ENCODE measurements around the gene ARL4D.

The ARL4D gene

GRCh38 chr17:43381621-43382020 is 17.2 kb upstream of the ARL4D start:
- Histone ChIP-seq H3K27me3 (ENCODE audit: control insufficient read depth, insufficient read depth, low read length) (no peaks in the 10 kb centered on the region; the same call in 1 of the 2 replicates), H3K27ac (ENCODE audit: low read length) (no peak overlapping the region), H3K36me3 (ENCODE audit: control insufficient read depth, insufficient read depth, low read length) (no peaks in the 10 kb centered on the region), H3K4me1 (ENCODE audit: control insufficient read depth, insufficient read depth, low read length) (0 out of 2 replicates have a peak, but pooled peaks cover 1% of the 10 kb centered on the region), H3K4me3 (ENCODE audit: low read length) (no peak overlapping the region), H3K9me3 (ENCODE audit: control insufficient read depth, insufficient read depth, low read length) (peaks cover 3% of the 10 kb centered on the region)
- no peak for DNase-seq (ENCODE audit: low read depth, low spot score)
- no CpG with 5 or more reads among the region's 5 CpGs for WGBS (ENCODE audit: insufficient coverage, insufficient read length)

DNA sequence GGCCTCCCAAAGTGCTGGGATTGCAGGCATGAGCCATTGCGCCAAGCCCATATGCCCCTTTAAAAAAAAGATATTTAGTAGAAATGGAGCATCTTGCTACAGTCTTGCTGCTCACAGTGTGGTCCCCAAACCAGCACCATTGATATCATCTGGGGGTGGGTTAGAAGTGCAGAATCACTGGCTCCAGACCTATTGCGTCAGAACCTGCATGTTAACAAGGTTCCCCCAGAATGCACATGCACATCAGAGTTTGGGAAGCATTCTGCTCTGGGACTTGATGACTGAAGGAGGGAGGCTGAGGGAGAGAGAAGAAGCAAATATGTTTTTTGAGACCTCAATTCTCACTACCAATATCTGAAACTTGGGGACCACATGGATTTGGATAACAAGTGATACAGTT is 16.0 kb upstream of the ARL4D start:
- no peaks in the 10 kb centered on the region; the same call in 1 of the 2 replicates for H3K27me3 ChIP-seq (ENCODE audit: control insufficient read depth, insufficient read depth, low read length)
- no CpG with 5 or more reads among the region's 2 CpGs for WGBS (ENCODE audit: insufficient coverage, insufficient read length)
- no peaks in the 10 kb centered on the region for H3K36me3 ChIP-seq (ENCODE audit: control insufficient read depth, insufficient read depth, low read length)
- H3K4me3 ChIP-seq (ENCODE audit: low read length): no peak overlapping the region
- peaks cover 3% of the 10 kb centered on the region for H3K9me3 ChIP-seq (ENCODE audit: control insufficient read depth, insufficient read depth, low read length)
- DNase-seq (ENCODE audit: low read depth, low spot score): no peak
- no peak overlapping the region for H3K27ac ChIP-seq (ENCODE audit: low read length)
- H3K4me1 ChIP-seq (ENCODE audit: control insufficient read depth, insufficient read depth, low read length): no peaks in the 10 kb centered on the region

GRCh38 chr17:43383372-43383771 is 15.4 kb upstream of the ARL4D start:
- no CpG with 5 or more reads among the region's 3 CpGs for whole genome bisulfite sequencing (ENCODE audit: insufficient coverage, insufficient read length)

GRCh38 chr17:43383826-43384475 is 14.8 kb upstream of the ARL4D start:
- Histone ChIP-seq H3K4me1 (ENCODE audit: control insufficient read depth, insufficient read depth, low read length) (no peaks in the 10 kb centered on the region), H3K9me3 (ENCODE audit: control insufficient read depth, insufficient read depth, low read length) (peaks cover 3% of the 10 kb centered on the region), H3K27me3 (ENCODE audit: control insufficient read depth, insufficient read depth, low read length) (no peaks in the 10 kb centered on the region), H3K27ac (ENCODE audit: low read length) (no peak overlapping the region), H3K4me3 (ENCODE audit: low read length) (no peak overlapping the region), H3K36me3 (ENCODE audit: control insufficient read depth, insufficient read depth, low read length) (no peaks in the 10 kb centered on the region)
- no CpG with 5 or more reads among the region's 9 CpGs for WGBS (ENCODE audit: insufficient coverage, insufficient read length)
- no peak for DNase-seq (ENCODE audit: low read depth, low spot score)

More at GRCh38 chr17:43383372-43383771, 15.4 kb upstream of the ARL4D start:
- Histone ChIP-seq H3K27ac (ENCODE audit: low read length) (no peak overlapping the region), H3K9me3 (ENCODE audit: control insufficient read depth, insufficient read depth, low read length) (peaks cover 3% of the 10 kb centered on the region), H3K4me3 (ENCODE audit: low read length) (no peak overlapping the region), H3K4me1 (ENCODE audit: control insufficient read depth, insufficient read depth, low read length) (no peaks in the 10 kb centered on the region), H3K36me3 (ENCODE audit: control insufficient read depth, insufficient read depth, low read length) (no peaks in the 10 kb centered on the region), H3K27me3 (ENCODE audit: control insufficient read depth, insufficient read depth, low read length) (no peaks in the 10 kb centered on the region)
- no peak for DNase-seq (ENCODE audit: low read depth, low spot score)

- H3K9me3 ChIP-seq (ENCODE audit: control insufficient read depth, insufficient read depth, low read length): peaks cover 3% of the 10 kb centered on the region
- no peaks in the 10 kb centered on the region for H3K4me1 ChIP-seq (ENCODE audit: control insufficient read depth, insufficient read depth, low read length)
- H3K4me3 ChIP-seq (ENCODE audit: low read length): no peak overlapping the region
- WGBS (ENCODE audit: insufficient coverage, insufficient read length): no CpG with 5 or more reads among the region's 2 CpGs
- H3K36me3 ChIP-seq (ENCODE audit: control insufficient read depth, insufficient read depth, low read length): no peaks in the 10 kb centered on the region
- no peak for DNase-seq (ENCODE audit: low read depth, low spot score)
- no peaks in the 10 kb centered on the region for H3K27me3 ChIP-seq (ENCODE audit: control insufficient read depth, insufficient read depth, low read length)
- no peak overlapping the region for H3K27ac ChIP-seq (ENCODE audit: low read length)
Observed at GRCh38 chr17:43384476-43384862, 14.3 kb upstream of the ARL4D start.

DNA sequence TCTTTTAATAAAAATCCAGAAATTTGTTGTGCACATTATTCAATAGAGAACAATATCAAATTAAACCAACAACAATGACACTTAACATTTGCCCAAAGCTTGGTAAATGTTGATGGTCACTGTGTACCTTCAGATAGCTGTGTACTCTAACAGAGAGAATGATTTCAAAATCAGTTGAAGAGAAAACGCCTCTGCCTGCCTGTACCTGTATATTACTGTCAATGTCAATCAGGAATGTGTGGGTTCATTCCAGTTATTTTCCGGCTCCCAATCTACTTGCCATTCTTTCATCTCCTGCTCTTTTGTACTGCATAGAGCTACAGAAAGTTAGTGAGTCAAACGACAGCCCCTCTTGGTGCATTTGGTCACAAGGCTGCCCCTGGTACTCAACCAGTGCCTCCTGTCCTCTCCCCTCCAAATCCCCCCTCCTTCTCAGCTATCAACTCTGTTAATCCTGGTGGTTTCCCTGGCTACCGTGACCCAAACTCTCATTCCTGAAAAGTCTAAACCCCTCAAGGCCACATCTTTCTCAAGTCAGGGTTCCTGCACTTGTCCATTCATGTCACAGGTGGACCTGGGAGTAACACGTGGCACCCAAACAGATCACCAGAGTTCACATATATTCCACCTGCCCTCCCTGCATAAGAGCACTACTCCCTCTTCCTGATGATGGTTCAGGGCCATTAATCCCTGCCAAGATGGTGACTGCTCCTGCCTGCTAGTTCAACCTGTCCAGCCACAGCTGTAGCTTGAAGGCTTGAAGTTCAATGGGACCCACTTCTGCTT is 13.6 kb upstream of the ARL4D start:
- no peak overlapping the region for H3K4me3 ChIP-seq (ENCODE audit: low read length)
- no peaks in the 10 kb centered on the region for H3K36me3 ChIP-seq (ENCODE audit: control insufficient read depth, insufficient read depth, low read length)
- WGBS (ENCODE audit: insufficient coverage, insufficient read length): no CpG with 5 or more reads among the region's 5 CpGs
- H3K9me3 ChIP-seq (ENCODE audit: control insufficient read depth, insufficient read depth, low read length): peaks cover 3% of the 10 kb centered on the region; the same call in 1 of the 2 replicates
- H3K27me3 ChIP-seq (ENCODE audit: control insufficient read depth, insufficient read depth, low read length): no peaks in the 10 kb centered on the region
- DNase-seq (ENCODE audit: low read depth, low spot score): no peak
- no peaks in the 10 kb centered on the region for H3K4me1 ChIP-seq (ENCODE audit: control insufficient read depth, insufficient read depth, low read length)
- no peak overlapping the region for H3K27ac ChIP-seq (ENCODE audit: low read length)

GRCh38 chr17:43388359-43389045 is 10.3 kb upstream of the ARL4D start:
- Histone ChIP-seq H3K36me3 (ENCODE audit: control insufficient read depth, insufficient read depth, low read length) (no peaks in the 10 kb centered on the region), H3K27me3 (ENCODE audit: control insufficient read depth, insufficient read depth, low read length) (no peaks in the 10 kb centered on the region), H3K4me3 (ENCODE audit: low read length) (peak overlapping the region; percentile 65; the same call in 1 of the 2 replicates), H3K9me3 (ENCODE audit: control insufficient read depth, insufficient read depth, low read length) (no peaks in the 10 kb centered on the region), H3K27ac (ENCODE audit: low read length) (no peak overlapping the region), H3K4me1 (ENCODE audit: control insufficient read depth, insufficient read depth, low read length) (no peaks in the 10 kb centered on the region)
- peak; percentile 55 for DNase-seq (ENCODE audit: low read depth, low spot score)
- WGBS (ENCODE audit: insufficient coverage, insufficient read length): no CpG with 5 or more reads among the region's 38 CpGs

GRCh38 chr17:43389046-43389947 is 9.5 kb upstream of the ARL4D start:
- Histone ChIP-seq H3K36me3 (ENCODE audit: control insufficient read depth, insufficient read depth, low read length) (no peaks in the 10 kb centered on the region), H3K4me3 (ENCODE audit: low read length) (peak overlapping the region; percentile 65; the same call in 1 of the 2 replicates), H3K9me3 (ENCODE audit: control insufficient read depth, insufficient read depth, low read length) (no peaks in the 10 kb centered on the region), H3K4me1 (ENCODE audit: control insufficient read depth, insufficient read depth, low read length) (no peaks in the 10 kb centered on the region), H3K27ac (ENCODE audit: low read length) (no peak overlapping the region), H3K27me3 (ENCODE audit: control insufficient read depth, insufficient read depth, low read length) (no peaks in the 10 kb centered on the region)
- no peak for DNase-seq (ENCODE audit: low read depth, low spot score)
- no CpG with 5 or more reads among the region's 33 CpGs for WGBS (ENCODE audit: insufficient coverage, insufficient read length)

DNA sequence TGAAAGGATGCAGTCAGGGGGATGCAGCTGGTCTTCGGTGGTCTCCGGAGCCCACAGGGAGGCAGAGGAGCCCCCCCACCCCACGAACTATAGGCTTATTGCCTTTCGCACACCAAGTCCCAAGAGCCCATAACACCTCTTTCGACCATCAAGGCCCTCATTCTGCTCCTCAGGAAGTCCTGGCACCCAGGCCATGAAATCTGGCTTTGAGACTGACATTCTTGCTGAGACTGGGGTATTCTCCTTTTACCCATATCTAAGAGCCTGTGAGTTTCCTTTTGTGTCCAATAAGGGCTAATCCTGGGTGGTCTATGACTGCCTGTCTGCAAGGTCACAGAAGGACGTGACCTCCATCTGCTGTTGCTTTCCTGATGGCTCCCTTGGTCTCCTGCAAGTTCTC is 6.4 kb upstream of the ARL4D start:
- no peaks in the 10 kb centered on the region for H3K27me3 ChIP-seq (ENCODE audit: control insufficient read depth, insufficient read depth, low read length)
- no peak overlapping the region for H3K4me3 ChIP-seq (ENCODE audit: low read length)
- no peak overlapping the region for H3K27ac ChIP-seq (ENCODE audit: low read length)
- WGBS (ENCODE audit: insufficient coverage, insufficient read length): no CpG with 5 or more reads among the region's 6 CpGs
- H3K4me1 ChIP-seq (ENCODE audit: control insufficient read depth, insufficient read depth, low read length): no peaks in the 10 kb centered on the region
- DNase-seq (ENCODE audit: low read depth, low spot score): no peak
- no peaks in the 10 kb centered on the region for H3K9me3 ChIP-seq (ENCODE audit: control insufficient read depth, insufficient read depth, low read length)
- no peaks in the 10 kb centered on the region for H3K36me3 ChIP-seq (ENCODE audit: control insufficient read depth, insufficient read depth, low read length)

Measured in iPS DF 6.9 (cell line).